GM18868 (cell line): ENCODE results near the gene IQGAP2.
"Not testable (repeated sequence)": the region's sequence is repeated elsewhere in the genome, so short reads cannot be mapped to it uniquely, and the experiment has no call there.

Experiments
- ATAC-seq: cut with Tn5 transposase; IDR thresholded peaks from one replicate; pipeline ENCODE4 v1.9.1; 2021; ENCODE audit warnings: mild to moderate bottlenecking, moderate library complexity; ENCODE audit not compliant: unreplicated experiment

Gene IQGAP2

GRCh38 chr5:76408104-76408654 lies 5.1 kb downstream of the IQGAP2 start:
- no peak for ATAC-seq

DNA sequence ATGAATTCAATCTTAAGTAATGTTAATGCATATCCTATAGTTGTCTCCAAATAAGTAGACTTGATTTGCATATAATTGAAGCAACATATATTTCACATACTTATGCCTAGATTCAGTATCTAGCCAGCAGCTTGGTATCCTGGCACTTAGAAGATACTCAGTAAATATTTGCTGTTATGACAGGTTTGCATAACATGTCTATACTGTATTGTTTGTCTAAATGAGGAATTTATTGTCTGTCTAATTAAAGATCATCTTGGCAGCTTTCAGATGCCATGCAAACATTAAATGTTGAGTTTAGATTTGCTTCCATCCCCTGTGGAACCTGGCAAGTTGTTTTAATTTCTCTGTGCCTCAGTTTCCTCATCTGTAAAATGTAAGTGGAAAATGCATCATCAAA lies 9.4 kb downstream of the IQGAP2 start:
- no peak for ATAC-seq

DNA sequence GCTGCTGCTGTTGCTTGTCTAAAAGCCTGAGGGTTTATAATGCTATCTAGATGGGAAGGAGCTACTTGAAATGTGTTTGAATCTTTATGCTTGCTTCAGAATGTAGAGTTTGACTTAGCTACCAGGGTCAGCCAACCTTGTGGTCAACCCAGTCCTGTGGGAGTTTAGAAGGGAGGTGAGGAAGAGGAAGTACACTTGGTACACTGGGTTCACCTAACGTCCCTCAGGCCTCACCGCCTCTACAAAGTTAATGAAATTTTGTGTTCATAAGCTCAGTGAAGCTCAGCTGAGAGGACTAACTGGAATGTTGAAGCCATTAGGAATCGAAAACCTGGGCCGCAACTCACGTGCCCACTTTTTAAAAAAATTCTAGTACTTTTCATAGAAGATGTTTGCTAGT lies 10.7 kb downstream of the IQGAP2 start:
- no peak for ATAC-seq

DNA sequence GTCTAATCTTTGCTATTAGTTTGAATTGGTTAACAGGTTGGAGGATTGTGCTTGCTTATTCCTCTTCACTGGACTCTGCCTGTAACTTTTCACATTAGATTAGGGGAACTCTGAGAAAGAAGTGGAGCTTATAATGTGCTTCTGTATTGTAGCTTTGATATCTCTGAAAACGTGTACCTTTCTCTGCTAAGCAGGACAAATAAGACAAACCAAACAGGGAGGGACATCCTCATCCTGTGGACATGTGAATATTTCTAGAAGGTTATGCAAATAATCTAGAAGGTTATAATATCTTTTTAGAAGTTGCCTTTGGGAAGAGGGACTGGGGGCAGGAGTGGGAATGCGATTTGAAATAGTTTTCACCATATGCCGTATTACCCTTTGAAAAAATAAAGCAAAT lies 11.7 kb downstream of the IQGAP2 start:
- ATAC-seq = no peak

DNA sequence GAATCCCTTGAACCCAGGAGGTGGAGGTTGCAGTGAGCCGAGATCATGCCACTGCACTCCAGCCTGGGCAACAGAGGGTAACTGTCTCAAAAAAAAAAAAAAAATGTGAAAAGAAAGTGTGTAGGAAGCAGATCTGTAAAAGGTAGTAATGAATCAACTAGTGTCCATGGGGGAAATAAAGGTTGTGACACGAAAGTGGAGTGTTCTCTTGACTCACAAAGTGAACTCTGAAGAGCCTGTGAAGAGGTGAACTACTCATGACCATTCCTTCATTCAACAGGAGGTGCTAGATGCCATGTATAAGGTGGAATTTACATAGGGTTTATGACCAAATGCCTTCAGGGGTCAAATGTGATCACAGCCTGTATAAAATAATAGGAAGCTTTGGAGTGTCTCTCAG lies 12.8 kb downstream of the IQGAP2 start:
- no peak for ATAC-seq

- ATAC-seq = no peak
Measured at GRCh38 chr5:76419597-76420298, 16.7 kb downstream of the IQGAP2 start.

- ATAC-seq = no peak
Measured at GRCh38 chr5:76422227-76422626, 19.1 kb downstream of the IQGAP2 start.

DNA sequence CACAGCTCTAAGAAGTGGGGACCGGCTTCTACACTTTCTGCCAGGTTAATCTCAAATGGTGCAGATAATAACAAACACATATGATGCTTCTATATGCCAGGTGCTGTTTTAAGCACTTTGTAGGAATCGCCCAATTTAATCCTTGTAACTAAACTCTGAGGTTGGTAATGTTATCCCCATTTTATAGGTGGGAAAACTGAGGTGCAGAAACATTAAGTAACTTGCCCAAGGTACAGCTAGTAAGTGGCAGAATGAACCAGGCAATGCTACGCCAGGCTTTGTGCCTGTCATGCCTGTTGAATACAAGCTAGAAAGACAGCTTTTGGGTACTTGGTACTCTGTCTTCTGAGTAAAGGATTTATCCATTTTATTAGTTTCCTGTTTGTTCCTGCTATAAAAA lies 19.7 kb downstream of the IQGAP2 start:
- ATAC-seq = no peak

- ATAC-seq = no peak
Measured at GRCh38 chr5:76425146-76425545, 22.1 kb downstream of the IQGAP2 start.

DNA sequence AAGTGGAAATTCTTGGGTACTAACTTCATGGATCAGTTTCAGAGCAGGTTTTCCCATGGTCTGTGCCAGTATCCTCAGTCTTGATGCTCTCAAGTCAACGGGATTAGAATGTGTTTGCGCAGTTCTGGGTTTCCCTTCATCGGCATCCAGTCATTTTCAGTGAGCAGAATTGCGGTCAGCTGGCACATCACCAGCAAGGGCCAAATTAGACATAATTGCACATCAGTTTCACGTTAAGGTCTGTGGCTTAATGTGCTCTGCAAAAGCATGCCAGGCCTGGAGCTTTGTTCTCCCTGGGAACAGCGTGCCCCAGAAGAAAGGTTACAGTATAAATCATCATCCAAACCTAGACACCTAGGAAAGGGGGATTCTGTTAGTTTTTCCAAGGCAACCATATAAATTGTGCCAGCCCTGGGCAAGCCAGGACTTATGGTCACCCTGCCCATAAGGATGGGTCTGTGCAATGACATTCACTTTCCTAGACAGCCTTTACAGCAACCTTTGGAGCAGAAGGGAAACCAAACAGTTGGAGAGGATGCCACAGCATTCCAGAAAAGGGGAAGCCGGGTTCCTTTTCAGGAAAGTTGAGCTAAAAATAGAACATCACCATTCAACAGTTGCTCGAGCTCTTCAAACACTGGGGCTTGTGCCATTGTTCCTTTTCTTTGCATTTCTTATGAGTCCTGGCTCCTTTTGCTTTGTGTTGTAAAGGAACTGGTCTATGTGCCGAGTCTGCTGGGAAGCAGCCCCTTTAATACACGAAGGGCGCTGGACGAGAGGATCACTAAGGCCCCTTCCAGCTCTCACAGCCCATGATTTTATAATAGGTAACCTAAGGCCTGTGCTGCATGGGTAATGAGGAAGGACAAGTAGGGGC lies 23.1 kb downstream of the IQGAP2 start:
- ATAC-seq = no peak

- no peak for ATAC-seq
Measured at GRCh38 chr5:76427206-76428140, 24.4 kb downstream of the IQGAP2 start.

DNA sequence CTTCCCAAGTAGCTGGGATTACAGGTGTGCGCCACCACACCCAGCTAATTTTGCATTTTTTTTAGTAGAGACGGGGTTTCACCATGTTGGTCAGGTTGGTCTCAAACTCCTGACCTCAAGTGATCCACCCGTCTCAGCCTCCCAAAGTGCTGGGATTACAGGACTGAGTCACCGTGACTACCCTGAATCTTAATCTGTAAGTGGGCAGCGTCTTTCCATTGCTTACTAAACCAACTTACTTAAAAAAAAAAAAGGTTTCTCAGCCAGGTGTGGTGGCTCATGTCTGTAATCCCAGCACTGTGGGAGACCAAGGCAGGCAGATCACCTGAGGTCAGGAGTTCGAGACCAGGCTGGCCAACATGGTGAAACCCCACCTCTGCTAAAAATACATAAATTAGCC lies 25.5 kb downstream of the IQGAP2 start:
- not testable (repeated sequence) for ATAC-seq

- no peak for ATAC-seq
Measured at GRCh38 chr5:76433261-76433660, 30.2 kb downstream of the IQGAP2 start.

DNA sequence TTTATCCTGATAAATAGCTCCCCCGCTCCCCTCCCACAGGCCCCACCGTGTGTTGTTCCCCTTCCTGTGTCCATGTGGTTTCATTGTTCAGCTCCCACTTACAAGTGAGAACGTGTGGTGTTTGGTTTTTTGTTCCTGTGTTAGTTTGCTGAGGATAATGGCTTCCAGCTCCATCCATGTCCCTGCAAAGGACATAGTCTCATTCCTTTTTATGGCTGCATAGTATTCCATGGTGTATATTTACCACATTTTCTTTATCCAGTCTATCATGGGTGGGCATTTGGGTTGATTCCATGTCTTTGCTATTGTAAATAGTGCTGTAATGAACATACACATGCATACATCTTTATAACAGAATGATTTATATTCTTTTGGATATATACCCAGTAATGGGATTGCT lies 34.4 kb downstream of the IQGAP2 start:
- ATAC-seq = not testable (repeated sequence)

- no peak for ATAC-seq
Measured at GRCh38 chr5:76438025-76438424, 34.9 kb downstream of the IQGAP2 start.

DNA sequence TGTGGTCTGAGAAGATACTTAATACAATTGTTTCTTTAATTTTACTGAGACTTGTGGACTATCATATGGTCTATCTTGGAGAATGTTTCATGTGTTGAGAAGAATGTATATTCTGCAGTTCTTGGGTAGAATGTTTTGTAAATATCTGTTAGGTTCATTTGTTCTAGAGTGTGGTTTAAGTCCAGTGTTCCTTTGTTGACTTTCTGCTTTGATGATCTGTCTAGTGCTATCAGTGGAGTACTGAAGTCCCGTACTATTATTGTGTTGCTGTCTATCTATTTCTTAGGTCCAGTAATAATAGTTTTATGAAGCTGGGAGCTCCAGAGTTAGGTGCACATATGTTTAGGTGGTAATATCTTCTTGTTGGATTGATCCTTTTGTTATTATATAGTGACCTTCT lies 36.1 kb downstream of the IQGAP2 start:
- ATAC-seq = no peak

DNA sequence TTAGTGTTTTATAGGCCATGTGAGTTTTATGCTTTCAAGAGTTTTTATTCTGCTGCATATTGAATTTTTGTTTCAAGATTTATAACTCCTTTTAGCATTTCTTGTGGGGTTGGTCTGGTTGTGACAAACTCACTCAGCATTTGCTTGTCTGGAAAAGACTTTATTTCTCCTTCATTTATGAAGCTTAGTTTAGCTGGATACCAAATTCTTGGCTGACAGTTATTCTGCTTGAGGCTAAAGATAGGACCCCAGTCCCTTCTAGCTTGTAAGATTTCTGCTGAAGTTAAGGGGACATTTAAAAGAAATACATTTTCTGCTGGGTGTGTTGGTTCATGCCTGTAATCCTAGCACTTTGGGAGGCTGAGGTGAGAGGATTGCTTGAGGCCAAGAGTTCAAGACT lies 36.8 kb downstream of the IQGAP2 start:
- no peak for ATAC-seq

GRCh38 chr5:76441101-76441500 lies 38.0 kb downstream of the IQGAP2 start:
- ATAC-seq = no peak

DNA sequence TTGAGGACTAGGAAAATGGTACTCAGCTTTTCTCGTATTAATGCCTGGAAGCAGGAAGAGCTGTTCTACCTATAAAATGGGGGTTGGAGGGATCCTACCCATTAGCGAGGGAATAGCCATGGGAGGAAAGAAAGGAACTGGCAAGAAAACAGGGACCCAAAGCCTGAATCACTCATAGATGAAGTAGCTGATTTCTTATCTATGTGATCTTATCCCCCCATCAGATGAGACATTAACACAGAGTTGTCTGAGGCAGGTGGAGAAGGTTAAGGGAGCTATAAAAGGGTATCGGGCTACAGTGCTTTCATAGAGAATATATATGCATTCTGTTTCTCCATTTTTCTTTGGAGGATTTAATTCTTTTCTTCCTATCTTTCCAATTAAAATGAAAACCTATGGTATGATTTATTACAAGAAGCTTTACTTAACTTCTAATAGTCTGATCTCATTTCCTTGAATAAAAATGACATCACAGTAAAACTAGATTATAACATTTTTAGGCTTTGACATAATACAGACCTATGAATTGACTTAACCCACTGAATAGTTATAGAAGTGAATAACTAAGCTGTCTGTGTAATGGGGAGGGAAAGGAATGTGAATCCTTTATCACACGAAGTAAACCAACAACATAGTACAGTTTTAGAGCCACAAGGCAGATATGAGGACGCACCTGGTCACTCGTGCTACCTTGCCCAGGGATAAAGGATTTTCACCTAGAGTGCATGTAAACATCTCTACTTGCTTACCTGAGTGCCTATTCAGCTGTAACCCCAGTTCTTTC lies 39.0 kb downstream of the IQGAP2 start:
- no peak for ATAC-seq
